ENCODE results near the gene TLE6. TPM values are rescaled to one million over a fixed set of nuclear protein-coding genes. Genes with fewer than 3 reads are reported as not detected.

The TLE6 gene
- total RNA-seq, 4 donors from 2014 or later, result 0.44 to 13.5 (median 2.7) TPM

DNA sequence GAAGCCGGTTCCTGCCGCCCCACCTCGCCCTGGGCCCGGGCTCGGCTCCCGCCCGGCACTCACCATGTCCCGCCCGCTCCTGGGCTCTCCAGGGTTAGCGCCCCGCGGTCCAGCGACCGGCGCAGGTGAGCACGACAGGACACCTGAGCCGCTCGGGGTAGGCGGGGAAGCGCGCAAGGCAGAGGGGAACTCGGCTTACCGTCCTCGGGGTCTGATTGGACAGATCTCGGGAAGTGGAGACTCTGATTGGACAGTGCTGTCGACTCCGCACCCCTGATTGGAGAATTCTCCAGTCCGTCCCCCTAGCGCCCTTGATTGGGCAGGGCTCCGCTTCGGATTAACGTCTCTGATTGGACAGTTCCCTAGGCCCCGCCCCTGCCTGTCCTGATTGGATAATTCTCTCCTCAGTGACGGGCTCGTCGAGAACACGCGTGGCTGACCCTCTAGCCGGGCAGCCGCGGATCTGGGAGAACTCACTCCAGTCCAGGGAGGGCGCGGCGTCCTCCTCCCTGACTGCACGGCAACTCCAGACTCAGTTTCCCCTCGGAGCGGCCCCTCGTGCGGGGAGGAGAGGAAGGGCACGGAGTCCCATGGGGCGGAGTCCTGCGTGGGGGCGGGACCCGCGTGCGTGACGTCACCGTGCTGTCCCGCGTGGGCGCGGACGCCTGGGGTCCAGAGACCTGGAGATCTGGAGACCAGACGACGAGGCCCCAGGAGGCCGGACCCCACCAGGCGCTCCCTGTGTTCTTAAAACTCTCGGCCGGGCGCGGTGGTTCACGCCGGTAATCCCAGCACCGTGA, 32.4 kb upstream of the TLE6 start, which contains the start of gene ZNF77:
Gene ZNF77 (minus strand): TSS at position 197 of the 800 bp plus-strand sequence. CDS start 131 bp downstream, at position 66.
- TF ChIP-seq, protein P1, sequence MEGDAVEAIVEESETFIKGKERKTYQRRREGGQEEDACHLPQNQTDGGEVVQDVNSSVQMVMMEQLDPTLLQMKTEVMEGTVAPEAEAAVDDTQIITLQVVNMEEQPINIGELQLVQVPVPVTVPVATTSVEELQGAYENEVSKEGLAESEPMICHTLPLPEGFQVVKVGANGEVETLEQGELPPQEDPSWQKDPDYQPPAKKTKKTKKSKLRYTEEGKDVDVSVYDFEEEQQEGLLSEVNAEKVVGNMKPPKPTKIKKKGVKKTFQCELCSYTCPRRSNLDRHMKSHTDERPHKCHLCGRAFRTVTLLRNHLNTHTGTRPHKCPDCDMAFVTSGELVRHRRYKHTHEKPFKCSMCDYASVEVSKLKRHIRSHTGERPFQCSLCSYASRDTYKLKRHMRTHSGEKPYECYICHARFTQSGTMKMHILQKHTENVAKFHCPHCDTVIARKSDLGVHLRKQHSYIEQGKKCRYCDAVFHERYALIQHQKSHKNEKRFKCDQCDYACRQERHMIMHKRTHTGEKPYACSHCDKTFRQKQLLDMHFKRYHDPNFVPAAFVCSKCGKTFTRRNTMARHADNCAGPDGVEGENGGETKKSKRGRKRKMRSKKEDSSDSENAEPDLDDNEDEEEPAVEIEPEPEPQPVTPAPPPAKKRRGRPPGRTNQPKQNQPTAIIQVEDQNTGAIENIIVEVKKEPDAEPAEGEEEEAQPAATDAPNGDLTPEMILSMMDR (IDR thresholded peaks at IDR 0.05), result peak in 3 of 5 experiments; percentile 26 to 84 (median 80)
- peak; percentile 42 to 65 for TF ChIP-seq POLR2A (IDR thresholded peaks at IDR 0.05)
- peak in 1 of 2 donors; percentile 85 for TF ChIP-seq EP300 (IDR thresholded peaks at IDR 0.05)
- peaks cover 3 to 33% (median 16%) of the 10 kb centered on the region in 4 donors for H3K4me1 ChIP-seq
- no peaks in the 10 kb centered on the region for H3K27me3 ChIP-seq
- peaks cover 0 to 5% (median 0%) of the 10 kb centered on the region in 3 donors for H3K36me3 ChIP-seq
- DNase-seq (ENCODE audit: low spot score in 2 of 2), result peak; percentile 99 to 100
- 0 to 1% methylated on average over 41 to 56 of the region's 74 CpGs for WGBS, 2 donors
- H3K27ac ChIP-seq, result peak within 1 kb of the TSS; percentile 88 to 100 (median 93)
- H3K4me3 ChIP-seq, result peak within 1 kb of the TSS; percentile 79 to 99 (median 86)
- no peaks in the 10 kb centered on the region for H3K9me3 ChIP-seq

DNA sequence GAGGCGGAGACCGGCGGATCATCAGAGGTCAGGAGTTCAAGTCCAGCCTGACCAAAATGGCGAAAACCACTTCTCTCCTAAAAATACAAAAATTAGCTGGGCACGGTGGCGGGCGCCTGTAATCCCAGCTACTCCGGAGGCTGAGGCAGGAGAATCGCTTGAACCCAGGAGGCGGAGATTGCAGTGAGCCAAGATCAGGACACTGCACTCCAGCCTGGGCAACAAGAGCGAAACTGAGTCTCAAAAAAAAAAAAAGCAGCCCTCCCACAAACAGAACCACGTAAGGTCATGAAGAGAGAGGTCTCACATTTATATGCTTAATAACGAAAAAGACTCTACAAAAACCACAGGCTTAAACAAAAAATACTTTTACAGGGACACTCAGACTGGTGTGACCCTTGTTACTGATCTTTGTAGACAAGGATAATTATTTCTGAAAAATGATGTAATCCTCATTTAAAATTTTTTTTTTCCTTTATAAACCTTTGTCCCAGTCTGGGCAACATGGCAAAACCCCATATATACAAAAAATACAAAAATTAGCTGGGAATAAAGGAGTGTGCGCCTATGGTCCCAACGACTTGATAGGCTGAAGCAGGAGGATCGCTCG, 31.7 kb upstream of the TLE6 start:
- TF ChIP-seq, protein P1 (IDR thresholded peaks at IDR 0.05), result no peak
- TF ChIP-seq POLR2A (IDR thresholded peaks at IDR 0.05) (no peak), EP300 (IDR thresholded peaks at IDR 0.05) (no peak)
- H3K27me3 ChIP-seq, result no peaks in the 10 kb centered on the region
- no peaks in the 10 kb centered on the region for H3K9me3 ChIP-seq
- peaks cover 3 to 33% (median 16%) of the 10 kb centered on the region in 4 donors for H3K4me1 ChIP-seq
- 37 to 42% methylated on average over 17 of the region's 17 CpGs for WGBS, 2 donors
- no peak for DNase-seq (ENCODE audit: low spot score in 2 of 2)
- peak overlapping the region; percentile 88 to 100 (median 93) for H3K27ac ChIP-seq
- peak overlapping the region; percentile 79 to 92 (median 86) for H3K4me3 ChIP-seq
- no peaks in the 10 kb centered on the region for H3K36me3 ChIP-seq

DNA sequence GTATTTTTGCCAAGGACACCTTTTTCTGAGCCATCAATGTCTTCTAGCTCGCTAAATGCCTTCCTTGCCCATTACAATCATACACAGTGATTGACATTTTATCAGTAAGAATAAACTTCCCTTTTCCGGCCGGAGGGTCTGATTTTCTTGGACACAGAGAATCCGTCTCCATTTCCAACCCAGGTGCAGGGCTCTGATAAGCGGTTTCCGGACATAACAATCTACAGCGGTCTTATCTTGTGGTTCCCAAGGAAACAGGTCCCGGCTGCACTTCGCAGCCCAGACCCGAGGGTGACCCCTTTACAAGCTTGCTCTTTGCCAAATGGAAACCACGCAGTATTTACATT, 27.5 kb upstream of the TLE6 start:
- 1% methylated on average over 11 of the region's 11 CpGs for WGBS, 2 donors
- peak in 1 of 2 donors; percentile 38 for DNase-seq (ENCODE audit: low spot score in 2 of 2)
- no peaks in the 10 kb centered on the region for H3K36me3 ChIP-seq
- TF ChIP-seq, protein P1 (IDR thresholded peaks at IDR 0.05), result no peak
- TF ChIP-seq EP300 (IDR thresholded peaks at IDR 0.05) (no peak), POLR2A (IDR thresholded peaks at IDR 0.05) (no peak)
- peak overlapping the region; percentile 76 to 89 (median 82) for H3K4me3 ChIP-seq
- H3K4me1 ChIP-seq, result peaks cover 3 to 21% (median 11%) of the 10 kb centered on the region in 4 donors
- no peaks in the 10 kb centered on the region for H3K27me3 ChIP-seq
- H3K9me3 ChIP-seq, result no peaks in the 10 kb centered on the region
- H3K27ac ChIP-seq, result peak overlapping the region; percentile 93 to 99 (median 98)

DNA sequence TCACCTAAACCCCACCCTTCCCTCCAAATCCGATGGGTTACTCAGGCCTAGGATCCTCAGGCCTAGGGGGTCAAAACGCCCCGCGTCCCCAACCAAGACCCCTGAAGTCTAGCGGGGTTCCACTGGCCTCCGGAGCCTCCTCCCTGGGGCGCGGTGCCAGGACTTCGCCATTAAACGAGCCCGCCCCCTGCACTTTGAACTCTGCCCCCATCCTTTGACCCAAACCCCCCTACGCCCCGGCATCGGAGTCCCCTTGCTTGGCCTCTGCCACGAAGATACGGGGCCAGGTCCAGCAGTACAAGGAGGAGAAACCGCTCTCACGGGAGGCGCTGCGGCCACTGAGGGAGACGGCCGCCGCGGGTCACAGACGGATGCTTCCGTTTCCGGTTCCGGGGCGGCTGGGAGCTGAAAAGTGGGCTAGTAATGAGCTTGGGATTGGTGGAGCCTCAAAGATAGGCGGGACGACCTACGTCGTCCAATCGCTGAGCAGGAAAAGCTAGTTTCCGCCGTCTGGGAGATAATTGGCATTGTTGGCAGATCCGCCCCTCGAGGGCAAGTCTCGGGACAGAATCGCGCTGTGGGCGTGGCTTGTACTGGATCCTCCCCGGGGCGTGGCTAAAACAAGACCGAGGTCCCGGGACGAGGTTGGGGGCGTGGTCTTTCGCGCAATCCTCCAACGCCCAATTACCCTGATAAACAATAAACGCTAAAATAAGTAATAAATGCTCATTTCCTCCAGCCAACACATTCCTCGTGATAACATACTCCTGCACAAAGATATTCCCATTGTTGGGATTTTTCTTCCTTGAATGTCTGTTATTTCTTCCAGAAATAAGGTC, 26.9 kb upstream of the TLE6 start:
- DNase-seq (ENCODE audit: low spot score in 2 of 2), result peak; percentile 100
- 0 to 1% methylated on average over 47 to 48 of the region's 53 CpGs for WGBS, 2 donors

More for the DNA sequence above, 26.9 kb upstream of the TLE6 start:
- TF ChIP-seq POLR2A (IDR thresholded peaks at IDR 0.05) (peak; percentile 68 to 86), EP300 (IDR thresholded peaks at IDR 0.05) (peak; percentile 83 to 97)
- TF ChIP-seq, protein P1 (IDR thresholded peaks at IDR 0.05), result no peak
- H3K4me1 ChIP-seq, result peaks cover 3 to 18% (median 11%) of the 10 kb centered on the region in 4 donors
- peak overlapping the region; percentile 93 to 99 (median 98) for H3K27ac ChIP-seq
- peak overlapping the region; percentile 76 to 89 (median 82) for H3K4me3 ChIP-seq
- H3K27me3 ChIP-seq, result no peaks in the 10 kb centered on the region
- no peaks in the 10 kb centered on the region for H3K9me3 ChIP-seq
- no peaks in the 10 kb centered on the region for H3K36me3 ChIP-seq

All from tibial nerve (tissue), 4 donors.